IMR-90 (cell line): ENCODE measurements around the gene PARD3. TPM values are rescaled to one million over a fixed set of nuclear protein-coding genes. Genes with fewer than 3 reads are reported as not detected.

Source experiments
- ATAC-seq: fragments of 200-7000 bp; cut with Tn5 transposase; 2 replicates; pipeline ENCODE4 v1.9.1; 2020; ENCODE audit warnings: low read depth, mild to moderate bottlenecking, moderate library complexity
- BruUV-seq: library from RNA; stranded (reverse); fragments of 400-500 nt; replicated peaks from 2 replicates; lab custom pipeline; 2021; lab: Mats Ljungman, UMichigan
- CTCF ChIA-PET: fragments of 300-600 bp; formaldehyde crosslinking; extraction: SDS; loops from one replicate; lab custom pipeline; 2021; ENCODE audit warnings: antibody characterized with exemption; lab: Yijun Ruan, JAX
- POLR2A ChIA-PET: fragments of 300-600 bp; sonication (Branson Sonifier 250); formaldehyde crosslinking; loops from one replicate; lab custom pipeline; 2022; ENCODE audit warnings: antibody characterized with exemption; ENCODE audit not compliant: unreplicated experiment; lab: Charles Lee
- DNase-seq: peaks from one replicate; pipeline ENCODE4 v3.0.0; 2013
- H2AFZ ChIP-seq: replicated peaks from 2 replicates; pipeline ENCODE3; 2013; ENCODE audit warnings: low read length, mild to moderate bottlenecking; ENCODE audit not compliant: poor library complexity
- H2AK5ac ChIP-seq: 2 replicates; pipeline ENCODE4 v1.6.1; 2013; ENCODE audit warnings: low read depth, low read length, inconsistent platforms
- H2AK9ac ChIP-seq: replicated peaks from 2 replicates; pipeline ENCODE3; 2013; ENCODE audit warnings: mild to moderate bottlenecking, low read depth, low read length, moderate library complexity; ENCODE audit not compliant: poor library complexity
- H2BK120ac ChIP-seq: 2 replicates; pipeline ENCODE4 v1.6.1; 2013; ENCODE audit warnings: low read depth, low read length, inconsistent platforms
- H2BK15ac ChIP-seq: 3 replicates; pipeline ENCODE4 v1.6.1; 2013; ENCODE audit warnings: low read depth, low read length, inconsistent platforms
- H2BK20ac ChIP-seq: 2 replicates; pipeline ENCODE4 v1.6.1; 2013; ENCODE audit warnings: low read depth, mild to moderate bottlenecking, inconsistent platforms, low read length, moderate library complexity
- H2BK5ac ChIP-seq: 2 replicates; pipeline ENCODE4 v1.6.1; 2013; ENCODE audit warnings: mild to moderate bottlenecking, low read depth, low read length, inconsistent platforms; ENCODE audit not compliant: poor library complexity, severe bottlenecking
- H3K14ac ChIP-seq: replicated peaks from 2 replicates; pipeline ENCODE4 v1.6.1; 2013; ENCODE audit warnings: low read depth, low read length, inconsistent platforms
- H3K18ac ChIP-seq: 2 replicates; pipeline ENCODE4 v1.6.1; 2013; ENCODE audit warnings: low read depth, low read length, control low read depth
- H3K23ac ChIP-seq: 2 replicates; pipeline ENCODE4 v1.6.1; 2013; ENCODE audit warnings: low read depth, low read length, inconsistent platforms
- H3K27ac ChIP-seq: 2 replicates; pipeline ENCODE4 v1.5.1; 2013; ENCODE audit warnings: mild to moderate bottlenecking, control low read depth, low read length; ENCODE audit not compliant: insufficient read depth
- H3K27me3 ChIP-seq: 2 replicates; pipeline ENCODE4 v1.6.1; 2013; ENCODE audit warnings: low read length; ENCODE audit not compliant: control insufficient read depth, insufficient read depth
- H3K36me3 ChIP-seq: 2 replicates; pipeline ENCODE4 v1.6.1; 2013; ENCODE audit warnings: low read length, mixed read lengths; ENCODE audit not compliant: control insufficient read depth, insufficient read depth
- H3K4ac ChIP-seq: 2 replicates; pipeline ENCODE4 v1.6.1; 2013; ENCODE audit warnings: low read depth, low read length, inconsistent platforms
- H3K4me1 ChIP-seq: 2 replicates; pipeline ENCODE4 v1.6.1; 2013; ENCODE audit warnings: low read length, mixed read lengths; ENCODE audit not compliant: control insufficient read depth, insufficient read depth
- H3K4me2 ChIP-seq: 2 replicates; pipeline ENCODE4 v1.6.1; 2013; ENCODE audit warnings: low read depth, mild to moderate bottlenecking, control low read depth, low read length, moderate library complexity
- H3K4me3 ChIP-seq: 2 replicates; pipeline ENCODE4 v1.5.1; 2013; ENCODE audit warnings: low read depth, mild to moderate bottlenecking, control low read depth, low read length, moderate library complexity; ENCODE audit not compliant: insufficient read depth
- H3K56ac ChIP-seq: 2 replicates; pipeline ENCODE4 v1.6.1; 2013; ENCODE audit warnings: low read length, inconsistent platforms; ENCODE audit not compliant: insufficient read depth; ENCODE audit errors: extremely low read depth
- H3K79me1 ChIP-seq, 2 experiments: 2 replicates each; pipeline ENCODE4 v1.6.1; 2013; ENCODE audit warnings: low read length in 2 of 2, inconsistent platforms in 1 of 2, low read depth in 1 of 2
- H3K9ac ChIP-seq: 2 replicates; pipeline ENCODE4 v1.6.1; 2013; ENCODE audit warnings: low read depth, low read length, control low read depth
- H3K9me1 ChIP-seq: 2 replicates; pipeline ENCODE4 v1.6.1; 2013; ENCODE audit warnings: low read length, inconsistent platforms; ENCODE audit not compliant: insufficient read depth
- H3K9me3 ChIP-seq: 2 replicates; pipeline ENCODE4 v1.6.1; 2013; ENCODE audit warnings: low read length; ENCODE audit not compliant: control insufficient read depth, insufficient read depth
- H4K20me1 ChIP-seq: 2 replicates; pipeline ENCODE4 v1.6.1; 2013; ENCODE audit warnings: low read length, inconsistent platforms; ENCODE audit not compliant: insufficient read depth
- H4K5ac ChIP-seq: 2 replicates; pipeline ENCODE4 v1.6.1; 2013; ENCODE audit warnings: mild to moderate bottlenecking, low read depth, low read length, control low read depth
- H4K8ac ChIP-seq, 2 experiments: 2 replicates each; pipeline ENCODE4 v1.6.1; 2013; ENCODE audit warnings: low read depth in 2 of 2, low read length in 2 of 2, control low read depth in 1 of 2, inconsistent platforms in 1 of 2
- H4K91ac ChIP-seq: 2 replicates; pipeline ENCODE4 v1.6.1; 2013; ENCODE audit warnings: low read depth, low read length, inconsistent platforms; ENCODE audit not compliant: insufficient read depth
- BHLHE40 ChIP-seq: fragments of 150-350 bp; IDR thresholded peaks from 2 replicates; pipeline ENCODE4 v1.6.1; 2016; ENCODE audit warnings: mild to moderate bottlenecking, low read depth, low read length
- CEBPB ChIP-seq: IDR thresholded peaks from 2 replicates; pipeline ENCODE4 v1.6.1; 2012; ENCODE audit warnings: low read depth, low read length, improper control_type of control experiment
- MAFK ChIP-seq: IDR thresholded peaks from 2 replicates; pipeline ENCODE4 v1.6.1; 2012; ENCODE audit warnings: low read depth, low read length, improper control_type of control experiment
- MAZ ChIP-seq: IDR thresholded peaks from 2 replicates; pipeline ENCODE4 v1.6.1; 2012; ENCODE audit warnings: low read depth, mild to moderate bottlenecking, low read length, improper control_type of control experiment, moderate library complexity, borderline replicate concordance
- RAD21 ChIP-seq: IDR thresholded peaks from 2 replicates; pipeline ENCODE4 v1.6.1; 2012; ENCODE audit warnings: low read length, improper control_type of control experiment
- RCOR1 ChIP-seq: IDR thresholded peaks from 2 replicates; pipeline ENCODE4 v1.6.1; 2012; ENCODE audit warnings: mild to moderate bottlenecking, low read length, improper control_type of control experiment; ENCODE audit not compliant: insufficient replicate concordance
- WGBS, 2 experiments: methylation state at CpG; one replicate each; pipeline versions ENCODE4 v1.1.5 to v1.1.7; 2013; ENCODE audit warnings: missing lambda C conversion rate in 2 of 2; ENCODE audit not compliant: insufficient read length in 1 of 2; ENCODE audit errors: extremely low coverage in 2 of 2; 5-methylcytosine and 5-hydroxymethylcytosine counted together
- dilution Hi-C: fragments of 300-500 bp; cut with HindIII; formaldehyde crosslinking; loops from one replicate; pipeline ENCODE4 v1.14.3; 2018; ENCODE audit warnings: low sequenced_read_pairs; ENCODE audit not compliant: unreplicated experiment
- in situ Hi-C: fragments of 300-500 bp; cut with MboI; formaldehyde crosslinking; loops from 3 replicates; pipeline ENCODE4 v1.14.3; 2019; ENCODE audit warnings: low sequenced_read_pairs, inconsistent platforms, mixed read lengths
- intact Hi-C: fragments of 100-400 bp; cut with micrococcal nuclease; formaldehyde crosslinking; loops from 2 replicates; pipeline ENCODE4 v1.10.0; 2022
- polyA plus RNA-seq, 3 experiments: library from polyadenylated mRNA; depleted of rRNA; stranded (reverse); fragments of >200 nt; gene quantifications; 2 replicates each; pipeline ENCODE4 v1.2.3, GENCODE V29; 2012; ENCODE audit warnings: low replicate concordance in 1 of 3
- total RNA-seq: library from RNA; depleted of rRNA; stranded (reverse); fragments of >200 nt; gene quantifications from 2 replicates; pipeline ENCODE4 v1.2.3, GENCODE V29; 2012

PARD3 gene
- total and polyA plus RNA-seq, 2 of the 4 experiments (the other 2 are of a cell fraction), result 14.6 to 37.5 TPM

- H4K91ac ChIP-seq, result no peak overlapping the region
- no peak for DNase-seq
- POLR2A ChIA-PET, result interaction anchor here (0.6 kb wide), 1 partner anchor 199 kb away, joined by 3 read pairs; no protein-coding TSS in a partner anchor
- intact Hi-C loops, result no loop called here
- H4K8ac ChIP-seq, result no peak overlapping the region
- no peak overlapping the region for H2BK120ac ChIP-seq
- ATAC-seq, result no peak
- H4K20me1 ChIP-seq, result no peaks in the 10 kb centered on the region
- CTCF ChIA-PET, result interaction anchor here (0.6 to 0.7 kb wide), 2 partner anchors 9 to 294 kb away, joined by 3 read pairs; no protein-coding TSS in a partner anchor
- H3K14ac ChIP-seq, result no peak overlapping the region
- no peak overlapping the region for H2AK9ac ChIP-seq
- H3K4me1 ChIP-seq, result peaks cover 14% of the 10 kb centered on the region
- no peak overlapping the region for H2BK5ac ChIP-seq
- H3K9me3 ChIP-seq, result no peaks in the 10 kb centered on the region; the same call in 1 of the 2 replicates
- no peak overlapping the region for H3K56ac ChIP-seq
- no peak overlapping the region for H3K4me2 ChIP-seq
- no TSS peak for BruUV-seq
- no peak overlapping the region for H3K27ac ChIP-seq
- H4K5ac ChIP-seq, result no peak overlapping the region
- WGBS, 2 experiments, result 100% methylated on average over 3 of the region's 4 CpGs; no CpG with 5 or more reads in 1 of the 2 experiments
- in situ Hi-C loops, result no loop called here
- peaks cover 13% of the 10 kb centered on the region for H3K9me1 ChIP-seq
- H2BK15ac ChIP-seq, result no peak overlapping the region
- no peak overlapping the region for H3K18ac ChIP-seq
- TF ChIP-seq CEBPB, result peak; percentile 50
- TF ChIP-seq MAZ, result no peak
- no peak for TF ChIP-seq MAFK
- no peak for TF ChIP-seq RAD21
- TF ChIP-seq RCOR1, result no peak
- no peak for TF ChIP-seq BHLHE40
- H3K4ac ChIP-seq, result no peak overlapping the region
- no peak overlapping the region for H2AK5ac ChIP-seq
- no peaks in the 10 kb centered on the region for H3K36me3 ChIP-seq
- H2AFZ ChIP-seq, result no peak overlapping the region
- H3K23ac ChIP-seq, result no peak overlapping the region
- peaks cover 3 to 22% of the 10 kb centered on the region in 2 experiments; a peak in 3 of 4 replicates for H3K79me1 ChIP-seq
- dilution Hi-C loops, result no loop called here
- no peaks in the 10 kb centered on the region for H3K27me3 ChIP-seq
- H2BK20ac ChIP-seq, result no peak overlapping the region
- no peak overlapping the region for H3K9ac ChIP-seq
- no peak overlapping the region for H3K4me3 ChIP-seq
Measured at GRCh38 chr10:34530778-34531177, 284.3 kb downstream of the PARD3 start.
